Trophoblast cell (in vitro differentiated cells and primary cell): ENCODE data around the gene PRDM16.

Experiments
- DNase-seq, 2 donors: peaks; one replicate each; pipeline ENCODE4 v3.0.0-alpha.2; 2016
- H2AFZ ChIP-seq: 2 replicates; pipeline ENCODE4 v1.6.1; 2013; ENCODE audit warnings: low read length, moderate library complexity, mild to moderate bottlenecking; ENCODE audit not compliant: insufficient read depth, poor library complexity
- H2AK5ac ChIP-seq: 2 replicates; pipeline ENCODE4 v1.6.1; 2013; ENCODE audit warnings: mild to moderate bottlenecking, low read length
- H2BK120ac ChIP-seq: 2 replicates; pipeline ENCODE4 v1.6.1; 2013; ENCODE audit warnings: low read length, mild to moderate bottlenecking, moderate library complexity; ENCODE audit not compliant: insufficient read depth, poor library complexity
- H2BK12ac ChIP-seq: 2 replicates; pipeline ENCODE4 v1.6.1; 2013; ENCODE audit warnings: mild to moderate bottlenecking, low read length, moderate library complexity
- H2BK5ac ChIP-seq: 2 replicates; pipeline ENCODE4 v1.6.1; 2013; ENCODE audit warnings: low read length, low read depth, moderate library complexity, mild to moderate bottlenecking; ENCODE audit not compliant: poor library complexity
- H3K14ac ChIP-seq: 2 replicates; pipeline ENCODE4 v1.6.1; 2013; ENCODE audit warnings: mild to moderate bottlenecking, low read length
- H3K18ac ChIP-seq: 2 replicates; pipeline ENCODE4 v1.6.1; 2013; ENCODE audit warnings: mild to moderate bottlenecking, low read length
- H3K23ac ChIP-seq: 2 replicates; pipeline ENCODE4 v1.6.1; 2013; ENCODE audit warnings: low read length
- H3K27ac ChIP-seq: 2 replicates; pipeline ENCODE4 v1.5.1; 2013; ENCODE audit warnings: low read depth, mild to moderate bottlenecking, inconsistent platforms, low read length, moderate library complexity
- H3K27me3 ChIP-seq: 2 replicates; pipeline ENCODE4 v1.6.1; 2013; ENCODE audit warnings: inconsistent platforms, mild to moderate bottlenecking, low read length, moderate library complexity; ENCODE audit not compliant: insufficient read depth
- H3K36me3 ChIP-seq, 2 experiments: 1 replicate in 1 of 2; 2 replicates in 1 of 2; pipeline ENCODE4 v1.6.1; 2013; ENCODE audit warnings: low read length in 2 of 2, mild to moderate bottlenecking in 2 of 2, moderate library complexity in 1 of 2; ENCODE audit not compliant: insufficient read depth in 2 of 2, control insufficient read depth in 1 of 2
- H3K4ac ChIP-seq: 2 replicates; pipeline ENCODE4 v1.6.1; 2013; ENCODE audit warnings: low read depth, mild to moderate bottlenecking, low read length, moderate library complexity
- H3K4me1 ChIP-seq, 2 experiments: 1 replicate in 1 of 2; 2 replicates in 1 of 2; pipeline ENCODE4 v1.6.1; 2013; ENCODE audit warnings: low read length in 2 of 2, mild to moderate bottlenecking in 2 of 2, moderate library complexity in 1 of 2; ENCODE audit not compliant: insufficient read depth in 2 of 2, control insufficient read depth in 1 of 2
- H3K4me2 ChIP-seq: 2 replicates; pipeline ENCODE4 v1.6.1; 2013; ENCODE audit warnings: inconsistent platforms, mild to moderate bottlenecking, low read length, moderate library complexity
- H3K4me3 ChIP-seq: 2 replicates; pipeline ENCODE4 v1.5.1; 2013; ENCODE audit warnings: mild to moderate bottlenecking, low read depth, low read length, inconsistent platforms
- H3K79me1 ChIP-seq: one replicate; pipeline ENCODE4 v1.6.1; 2013; ENCODE audit warnings: low read length
- H3K79me2 ChIP-seq: 2 replicates; pipeline ENCODE4 v1.6.1; 2013; ENCODE audit warnings: low read length, mild to moderate bottlenecking; ENCODE audit not compliant: control insufficient read depth, insufficient read depth, poor library complexity
- H3K9ac ChIP-seq: 2 replicates; pipeline ENCODE4 v1.6.1; 2013; ENCODE audit warnings: mild to moderate bottlenecking, low read length
- H3K9me3 ChIP-seq: 2 replicates; pipeline ENCODE4 v1.6.1; 2013; ENCODE audit warnings: low read depth, mild to moderate bottlenecking, control low read depth, inconsistent platforms, low read length; ENCODE audit not compliant: insufficient read depth
- H4K12ac ChIP-seq: 2 replicates; pipeline ENCODE4 v1.6.1; 2013; ENCODE audit warnings: low read depth, mild to moderate bottlenecking, low read length, moderate library complexity
- H4K8ac ChIP-seq: 2 replicates; pipeline ENCODE4 v1.6.1; 2013; ENCODE audit warnings: low read depth, mild to moderate bottlenecking, low read length, moderate library complexity
- H4K91ac ChIP-seq: one replicate; pipeline ENCODE4 v1.6.1; 2013; ENCODE audit warnings: low read depth, mild to moderate bottlenecking, low read length, moderate library complexity
- WGBS: extraction: QIAGEN DNeasy Blood & Tissue Kit; methylation state at CpG from one replicate; pipeline ENCODE4 v1.1.7; 2013; ENCODE audit warnings: missing lambda C conversion rate; ENCODE audit not compliant: insufficient read length, insufficient coverage; ENCODE audit errors: extremely low coverage; 5-methylcytosine and 5-hydroxymethylcytosine counted together

The PRDM16 gene

DNA sequence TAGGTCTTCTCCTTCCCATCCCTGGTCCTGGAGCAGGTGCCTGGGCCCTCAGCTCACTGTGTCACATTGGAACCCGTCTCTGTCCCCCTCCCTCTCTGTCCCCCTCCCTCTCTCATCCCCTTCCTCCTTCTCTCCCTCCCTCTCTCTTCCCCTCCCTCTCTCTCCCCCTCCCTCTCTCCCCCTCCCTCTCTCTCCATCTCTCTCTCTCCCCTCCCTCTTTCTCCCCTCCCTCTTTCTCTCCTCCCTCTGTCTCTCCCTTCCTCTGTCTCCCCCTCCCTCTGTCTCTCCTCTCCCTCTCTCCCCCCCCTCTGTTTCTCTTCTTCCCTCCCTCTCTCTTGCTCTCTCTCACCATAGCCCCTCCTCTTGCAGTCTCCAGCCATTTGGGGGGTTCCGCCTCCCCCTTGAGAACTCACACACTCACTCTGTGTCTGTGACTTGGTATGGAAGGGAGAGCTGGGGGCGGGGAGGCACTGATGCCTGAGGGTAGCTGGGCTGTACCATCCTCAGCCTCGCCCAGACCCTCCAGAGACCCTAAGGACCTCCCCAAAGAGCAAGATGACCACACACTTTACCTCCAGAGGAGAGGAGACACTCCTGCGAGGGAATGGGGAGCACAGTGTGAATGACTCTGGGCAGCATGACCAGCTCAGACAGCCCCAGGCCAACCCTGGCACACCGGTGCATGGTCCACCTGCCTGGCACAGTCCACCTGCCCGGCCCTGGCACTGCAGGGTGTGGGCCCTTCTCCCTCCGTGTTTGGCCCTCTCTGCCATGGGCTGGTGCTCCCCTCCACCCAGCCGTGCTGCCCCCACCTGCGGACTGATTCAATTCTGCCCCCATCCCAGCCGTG, 282.7 kb downstream of the PRDM16 start:
- Histone ChIP-seq H3K36me3 (no peaks in the 10 kb centered on the region), H4K8ac (no peak overlapping the region), H2AFZ (no peak overlapping the region), H3K4me3 (no peak overlapping the region), H2BK5ac (no peak overlapping the region), H2AK5ac (no peak overlapping the region), H3K27ac (no peak overlapping the region), H3K79me2 (no peaks in the 10 kb centered on the region), H3K14ac (no peak overlapping the region), H3K9me3 (peaks cover 2% of the 10 kb centered on the region), H3K9ac (no peak overlapping the region), H3K27me3 (no peaks in the 10 kb centered on the region), H2BK120ac (no peak overlapping the region), H3K4me2 (no peak overlapping the region), H3K23ac (no peak overlapping the region), H3K18ac (no peak overlapping the region), H4K12ac (no peak overlapping the region), H3K4me1 (no peaks in the 10 kb centered on the region), H3K4ac (no peak overlapping the region), H2BK12ac (no peak overlapping the region), H4K91ac (no peak overlapping the region), H3K79me1 (no peaks in the 10 kb centered on the region)
- no CpG with 5 or more reads among the region's 11 CpGs for WGBS
- no peak for DNase-seq

DNA sequence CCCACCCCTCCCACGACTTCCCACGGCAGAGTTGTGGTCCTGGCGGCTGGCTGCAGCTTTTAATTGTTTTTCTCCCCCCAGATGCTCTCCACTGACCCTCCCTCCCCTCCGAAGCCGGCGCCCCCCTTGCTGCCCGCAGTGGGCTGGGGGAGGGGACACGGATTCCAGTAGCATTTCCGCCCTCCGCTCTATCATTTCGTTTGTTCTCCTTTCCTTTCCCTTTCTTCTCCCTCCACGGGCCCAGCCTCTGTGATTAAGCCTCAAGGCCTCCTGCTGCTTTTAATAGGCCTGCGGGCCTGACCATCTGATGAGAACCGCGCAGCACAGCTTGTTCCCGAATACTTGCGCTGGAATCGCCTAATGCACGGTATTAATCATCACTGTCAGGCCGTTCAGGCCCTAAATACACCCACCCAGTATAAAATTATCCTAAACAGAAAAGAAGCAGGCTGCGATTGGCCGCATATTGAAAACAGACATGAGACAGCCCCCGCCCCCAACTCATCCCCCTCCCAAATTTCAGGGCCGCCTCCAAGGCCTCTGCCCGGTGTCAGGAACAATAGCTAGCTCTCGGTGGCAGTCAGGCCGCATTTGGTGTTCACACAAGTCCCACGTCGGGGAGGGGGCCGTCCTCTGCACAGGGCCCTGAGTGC, 283.4 kb downstream of the PRDM16 start:
- no peak overlapping the region for H3K14ac ChIP-seq
- H3K27me3 ChIP-seq: no peaks in the 10 kb centered on the region
- H2AK5ac ChIP-seq: no peak overlapping the region
- H3K4ac ChIP-seq: no peak overlapping the region
- no peak overlapping the region for H4K91ac ChIP-seq
- H2BK120ac ChIP-seq: no peak overlapping the region
- no peak overlapping the region for H2AFZ ChIP-seq
- peaks cover 2% of the 10 kb centered on the region for H3K9me3 ChIP-seq
- no peaks in the 10 kb centered on the region for H3K79me1 ChIP-seq
- no peak overlapping the region for H3K18ac ChIP-seq
- no peak overlapping the region for H2BK5ac ChIP-seq
- no peak overlapping the region for H3K23ac ChIP-seq
- no peaks in the 10 kb centered on the region for H3K4me1 ChIP-seq
- H4K12ac ChIP-seq: no peak overlapping the region
- no peak overlapping the region for H3K9ac ChIP-seq
- H3K27ac ChIP-seq: no peak overlapping the region
- no peak overlapping the region for H4K8ac ChIP-seq
- no peak overlapping the region for H3K4me3 ChIP-seq
- no peak overlapping the region for H3K4me2 ChIP-seq
- H2BK12ac ChIP-seq: no peak overlapping the region
- no CpG with 5 or more reads among the region's 30 CpGs for WGBS
- DNase-seq: no peak
- no peaks in the 10 kb centered on the region for H3K36me3 ChIP-seq
- H3K79me2 ChIP-seq: no peaks in the 10 kb centered on the region

DNA sequence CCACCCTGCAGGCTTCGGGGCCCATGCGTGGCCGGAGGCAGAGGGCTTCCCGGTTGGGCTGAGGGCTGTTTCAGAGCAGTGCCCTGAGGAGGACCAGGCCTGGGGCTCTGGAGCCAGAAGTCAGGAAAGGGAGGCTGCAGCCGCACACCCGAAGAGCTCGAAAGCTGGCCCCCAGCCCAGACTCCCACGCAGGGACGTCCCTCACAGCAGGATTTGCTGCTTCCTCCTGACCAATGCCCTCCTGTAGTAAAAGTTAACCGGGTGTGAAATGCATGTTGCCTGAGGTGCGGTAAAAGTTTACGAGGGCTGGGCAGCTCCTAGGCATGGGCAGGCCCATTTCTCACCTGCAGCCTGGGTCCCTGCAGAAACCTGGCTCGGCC, 283.9 kb downstream of the PRDM16 start:
- Histone ChIP-seq H2BK120ac (no peak overlapping the region), H3K18ac (no peak overlapping the region), H3K14ac (no peak overlapping the region), H3K79me2 (no peaks in the 10 kb centered on the region), H3K4me2 (no peak overlapping the region), H3K79me1 (no peaks in the 10 kb centered on the region), H2BK12ac (no peak overlapping the region), H2BK5ac (no peak overlapping the region), H3K23ac (no peak overlapping the region), H4K8ac (no peak overlapping the region), H3K4ac (no peak overlapping the region), H2AFZ (no peak overlapping the region), H3K9me3 (peaks cover 2% of the 10 kb centered on the region), H3K36me3 (no peaks in the 10 kb centered on the region), H4K12ac (no peak overlapping the region), H2AK5ac (no peak overlapping the region), H3K27ac (no peak overlapping the region), H3K27me3 (no peaks in the 10 kb centered on the region), H3K9ac (no peak overlapping the region), H3K4me1 (no peaks in the 10 kb centered on the region), H3K4me3 (no peak overlapping the region), H4K91ac (no peak overlapping the region)
- WGBS: no CpG with 5 or more reads among the region's 13 CpGs
- no peak for DNase-seq

DNA sequence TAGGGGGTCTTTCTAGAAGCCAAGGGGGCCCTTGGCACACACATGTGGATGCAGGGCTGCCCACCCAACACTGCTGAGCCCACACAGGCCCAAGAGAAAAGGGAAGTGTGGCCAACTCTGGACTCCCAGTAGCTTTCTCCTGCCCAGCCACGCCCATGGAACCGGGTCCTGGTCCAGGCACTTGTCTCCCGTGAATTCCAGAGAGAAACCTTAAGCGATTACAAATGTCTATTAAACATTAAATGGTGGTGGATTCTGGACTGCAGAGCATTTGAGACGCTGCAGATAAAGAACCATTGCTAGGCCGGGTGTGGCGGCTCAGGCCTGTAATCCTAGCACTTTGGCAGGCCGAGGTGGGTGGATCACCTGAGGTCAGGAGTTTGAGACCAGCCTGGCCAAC, 284.9 kb downstream of the PRDM16 start:
- Histone ChIP-seq H3K79me2 (no peaks in the 10 kb centered on the region), H3K27me3 (no peaks in the 10 kb centered on the region), H2AFZ (no peak overlapping the region), H3K14ac (no peak overlapping the region), H3K36me3 (no peaks in the 10 kb centered on the region), H2BK5ac (no peak overlapping the region), H3K79me1 (no peaks in the 10 kb centered on the region), H2BK120ac (no peak overlapping the region), H3K18ac (no peak overlapping the region), H3K27ac (no peak overlapping the region), H4K8ac (no peak overlapping the region), H3K23ac (no peak overlapping the region), H2BK12ac (no peak overlapping the region), H4K91ac (no peak overlapping the region), H3K9ac (no peak overlapping the region), H2AK5ac (no peak overlapping the region), H3K4me2 (no peak overlapping the region), H3K9me3 (peaks cover 2% of the 10 kb centered on the region), H3K4me1 (no peaks in the 10 kb centered on the region), H3K4ac (no peak overlapping the region), H4K12ac (no peak overlapping the region), H3K4me3 (no peak overlapping the region)
- WGBS: no CpG with 5 or more reads among the region's 8 CpGs
- no peak for DNase-seq
